ENCODE measurements around the gene TENM4. TPM values are rescaled to one million over a fixed set of nuclear protein-coding genes. Genes with fewer than 3 reads are reported as not detected.

TENM4 gene
- total and polyA plus RNA-seq, 4 donors = 0.02 to 0.33 (median 0.14) TPM

DNA sequence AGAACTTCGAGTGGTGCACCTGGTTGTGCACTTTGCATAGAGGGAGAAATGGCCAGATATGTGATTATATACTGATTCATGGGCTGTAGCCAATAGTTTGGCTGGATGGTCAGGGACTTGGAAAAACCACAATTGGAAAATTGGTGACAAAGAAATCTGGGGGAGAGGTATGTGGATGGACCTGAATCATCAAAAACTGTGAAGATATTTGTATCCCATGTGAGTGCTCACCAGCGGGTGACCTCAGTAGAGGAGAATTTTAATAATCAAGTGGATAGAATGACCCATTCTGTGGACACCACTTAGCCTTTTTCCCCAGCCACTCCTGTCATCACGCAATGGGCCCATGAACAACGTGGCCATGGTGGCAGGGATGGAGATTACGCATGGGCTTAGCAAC, 818.2 kb downstream of the TENM4 start:
- Histone ChIP-seq H3K4me1 (ENCODE audit: control insufficient read depth in 4 of 4, insufficient read depth in 4 of 4, low read length in 3 of 4) (no peaks in the 10 kb centered on the region), H3K4me3 (ENCODE audit: low read depth in 1 of 3, low read length in 3 of 3) (no peak overlapping the region), H3K27me3 (ENCODE audit: control insufficient read depth in 4 of 4, insufficient read depth in 4 of 4, low read length in 3 of 4) (no peaks in the 10 kb centered on the region), H3K9ac (ENCODE audit: low read depth in 1 of 2, low read length in 2 of 2) (no peak overlapping the region), H3K27ac (ENCODE audit: low read depth in 1 of 2, low read length in 2 of 2) (no peak overlapping the region), H3K9me3 (ENCODE audit: control insufficient read depth in 4 of 4, low read length in 3 of 4) (peaks cover 0 to 6% (median 4%) of the 10 kb centered on the region in 4 donors), H3K36me3 (ENCODE audit: control insufficient read depth in 4 of 4, insufficient read depth in 3 of 4, low read depth in 1 of 4, low read length in 3 of 4) (no peaks in the 10 kb centered on the region)
- TF ChIP-seq SP1 (IDR thresholded peaks at IDR 0.05) (no peak), NR2F2 (IDR thresholded peaks at IDR 0.05) (no peak), JUND (IDR thresholded peaks at IDR 0.05) (no peak), TAF1 (conservative IDR thresholded peaks at IDR 0.05) (no peak)
- TF ChIP-seq, protein P1, sequence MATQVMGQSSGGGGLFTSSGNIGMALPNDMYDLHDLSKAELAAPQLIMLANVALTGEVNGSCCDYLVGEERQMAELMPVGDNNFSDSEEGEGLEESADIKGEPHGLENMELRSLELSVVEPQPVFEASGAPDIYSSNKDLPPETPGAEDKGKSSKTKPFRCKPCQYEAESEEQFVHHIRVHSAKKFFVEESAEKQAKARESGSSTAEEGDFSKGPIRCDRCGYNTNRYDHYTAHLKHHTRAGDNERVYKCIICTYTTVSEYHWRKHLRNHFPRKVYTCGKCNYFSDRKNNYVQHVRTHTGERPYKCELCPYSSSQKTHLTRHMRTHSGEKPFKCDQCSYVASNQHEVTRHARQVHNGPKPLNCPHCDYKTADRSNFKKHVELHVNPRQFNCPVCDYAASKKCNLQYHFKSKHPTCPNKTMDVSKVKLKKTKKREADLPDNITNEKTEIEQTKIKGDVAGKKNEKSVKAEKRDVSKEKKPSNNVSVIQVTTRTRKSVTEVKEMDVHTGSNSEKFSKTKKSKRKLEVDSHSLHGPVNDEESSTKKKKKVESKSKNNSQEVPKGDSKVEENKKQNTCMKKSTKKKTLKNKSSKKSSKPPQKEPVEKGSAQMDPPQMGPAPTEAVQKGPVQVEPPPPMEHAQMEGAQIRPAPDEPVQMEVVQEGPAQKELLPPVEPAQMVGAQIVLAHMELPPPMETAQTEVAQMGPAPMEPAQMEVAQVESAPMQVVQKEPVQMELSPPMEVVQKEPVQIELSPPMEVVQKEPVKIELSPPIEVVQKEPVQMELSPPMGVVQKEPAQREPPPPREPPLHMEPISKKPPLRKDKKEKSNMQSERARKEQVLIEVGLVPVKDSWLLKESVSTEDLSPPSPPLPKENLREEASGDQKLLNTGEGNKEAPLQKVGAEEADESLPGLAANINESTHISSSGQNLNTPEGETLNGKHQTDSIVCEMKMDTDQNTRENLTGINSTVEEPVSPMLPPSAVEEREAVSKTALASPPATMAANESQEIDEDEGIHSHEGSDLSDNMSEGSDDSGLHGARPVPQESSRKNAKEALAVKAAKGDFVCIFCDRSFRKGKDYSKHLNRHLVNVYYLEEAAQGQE (IDR thresholded peaks at IDR 0.05) = no peak
- no peak for DNase-seq (ENCODE audit: low spot score)
- WGBS = 80% methylated on average over 5 of the region's 5 CpGs

DNA sequence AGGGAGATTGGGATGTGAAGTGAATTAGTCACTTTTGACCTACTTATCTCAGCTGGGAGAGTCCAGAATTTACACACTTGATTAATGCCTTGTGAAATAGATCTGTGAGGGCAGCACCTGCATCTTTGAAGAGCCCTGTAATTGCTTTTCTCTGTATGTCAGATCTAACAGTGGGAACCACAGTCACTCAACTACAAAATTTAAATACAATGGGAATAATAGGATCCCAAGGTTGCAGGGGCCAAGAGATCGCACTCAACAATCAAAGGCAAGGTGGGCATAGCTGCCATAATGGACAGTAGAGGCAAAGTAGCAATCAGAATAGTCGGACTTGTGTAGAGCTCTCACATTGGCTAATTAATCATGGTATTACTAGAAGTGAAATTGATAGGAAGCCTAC, 820.7 kb downstream of the TENM4 start:
- H3K27me3 ChIP-seq (ENCODE audit: control insufficient read depth in 4 of 4, insufficient read depth in 4 of 4, low read length in 3 of 4) = no peaks in the 10 kb centered on the region
- H3K36me3 ChIP-seq (ENCODE audit: control insufficient read depth in 4 of 4, insufficient read depth in 3 of 4, low read depth in 1 of 4, low read length in 3 of 4) = no peaks in the 10 kb centered on the region
- no peak overlapping the region for H3K27ac ChIP-seq (ENCODE audit: low read depth in 1 of 2, low read length in 2 of 2)
- H3K4me3 ChIP-seq (ENCODE audit: low read depth in 1 of 3, low read length in 3 of 3) = no peak overlapping the region
- peaks cover 0 to 6% (median 4%) of the 10 kb centered on the region in 4 donors for H3K9me3 ChIP-seq (ENCODE audit: control insufficient read depth in 4 of 4, low read length in 3 of 4)
- TF ChIP-seq HNF4A (conservative IDR thresholded peaks at IDR 0.05) (no peak), FOXA2 (IDR thresholded peaks at IDR 0.05) (no peak), FOXA1 (IDR thresholded peaks at IDR 0.05) (no peak), TAF1 (conservative IDR thresholded peaks at IDR 0.05) (no peak), GABPA (IDR thresholded peaks at IDR 0.05 in 1 of 2, conservative IDR thresholded peaks at IDR 0.05 in 1 of 2) (no peak), HNF4G (IDR thresholded peaks at IDR 0.05) (no peak), YY1 (IDR thresholded peaks at IDR 0.05) (no peak), JUND (IDR thresholded peaks at IDR 0.05) (no peak), RXRA (IDR thresholded peaks at IDR 0.05) (no peak), RAD21 (IDR thresholded peaks at IDR 0.05) (no peak), SP1 (IDR thresholded peaks at IDR 0.05) (no peak), NR2F2 (IDR thresholded peaks at IDR 0.05) (no peak), EGR1 (IDR thresholded peaks at IDR 0.05; ENCODE audit: low read depth in 2 of 2) (no peak)
- TF ChIP-seq, protein P1 (IDR thresholded peaks at IDR 0.05) = no peak
- TF ChIP-seq, protein P2, sequence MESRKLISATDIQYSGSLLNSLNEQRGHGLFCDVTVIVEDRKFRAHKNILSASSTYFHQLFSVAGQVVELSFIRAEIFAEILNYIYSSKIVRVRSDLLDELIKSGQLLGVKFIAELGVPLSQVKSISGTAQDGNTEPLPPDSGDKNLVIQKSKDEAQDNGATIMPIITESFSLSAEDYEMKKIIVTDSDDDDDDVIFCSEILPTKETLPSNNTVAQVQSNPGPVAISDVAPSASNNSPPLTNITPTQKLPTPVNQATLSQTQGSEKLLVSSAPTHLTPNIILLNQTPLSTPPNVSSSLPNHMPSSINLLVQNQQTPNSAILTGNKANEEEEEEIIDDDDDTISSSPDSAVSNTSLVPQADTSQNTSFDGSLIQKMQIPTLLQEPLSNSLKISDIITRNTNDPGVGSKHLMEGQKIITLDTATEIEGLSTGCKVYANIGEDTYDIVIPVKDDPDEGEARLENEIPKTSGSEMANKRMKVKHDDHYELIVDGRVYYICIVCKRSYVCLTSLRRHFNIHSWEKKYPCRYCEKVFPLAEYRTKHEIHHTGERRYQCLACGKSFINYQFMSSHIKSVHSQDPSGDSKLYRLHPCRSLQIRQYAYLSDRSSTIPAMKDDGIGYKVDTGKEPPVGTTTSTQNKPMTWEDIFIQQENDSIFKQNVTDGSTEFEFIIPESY (IDR thresholded peaks at IDR 0.05) = no peak
- TF ChIP-seq, protein P3, sequence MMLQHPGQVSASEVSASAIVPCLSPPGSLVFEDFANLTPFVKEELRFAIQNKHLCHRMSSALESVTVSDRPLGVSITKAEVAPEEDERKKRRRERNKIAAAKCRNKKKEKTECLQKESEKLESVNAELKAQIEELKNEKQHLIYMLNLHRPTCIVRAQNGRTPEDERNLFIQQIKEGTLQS (IDR thresholded peaks at IDR 0.05) = no peak
- TF ChIP-seq, protein P4, sequence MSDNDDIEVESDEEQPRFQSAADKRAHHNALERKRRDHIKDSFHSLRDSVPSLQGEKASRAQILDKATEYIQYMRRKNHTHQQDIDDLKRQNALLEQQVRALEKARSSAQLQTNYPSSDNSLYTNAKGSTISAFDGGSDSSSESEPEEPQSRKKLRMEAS (IDR thresholded peaks at IDR 0.05) = no peak
- TF ChIP-seq, protein P5, sequence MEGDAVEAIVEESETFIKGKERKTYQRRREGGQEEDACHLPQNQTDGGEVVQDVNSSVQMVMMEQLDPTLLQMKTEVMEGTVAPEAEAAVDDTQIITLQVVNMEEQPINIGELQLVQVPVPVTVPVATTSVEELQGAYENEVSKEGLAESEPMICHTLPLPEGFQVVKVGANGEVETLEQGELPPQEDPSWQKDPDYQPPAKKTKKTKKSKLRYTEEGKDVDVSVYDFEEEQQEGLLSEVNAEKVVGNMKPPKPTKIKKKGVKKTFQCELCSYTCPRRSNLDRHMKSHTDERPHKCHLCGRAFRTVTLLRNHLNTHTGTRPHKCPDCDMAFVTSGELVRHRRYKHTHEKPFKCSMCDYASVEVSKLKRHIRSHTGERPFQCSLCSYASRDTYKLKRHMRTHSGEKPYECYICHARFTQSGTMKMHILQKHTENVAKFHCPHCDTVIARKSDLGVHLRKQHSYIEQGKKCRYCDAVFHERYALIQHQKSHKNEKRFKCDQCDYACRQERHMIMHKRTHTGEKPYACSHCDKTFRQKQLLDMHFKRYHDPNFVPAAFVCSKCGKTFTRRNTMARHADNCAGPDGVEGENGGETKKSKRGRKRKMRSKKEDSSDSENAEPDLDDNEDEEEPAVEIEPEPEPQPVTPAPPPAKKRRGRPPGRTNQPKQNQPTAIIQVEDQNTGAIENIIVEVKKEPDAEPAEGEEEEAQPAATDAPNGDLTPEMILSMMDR (IDR thresholded peaks at IDR 0.05; ENCODE audit: low read depth, low read length, missing input control) = no peak
- DNase-seq (ENCODE audit: low spot score) = no peak
- H3K4me1 ChIP-seq (ENCODE audit: control insufficient read depth in 4 of 4, insufficient read depth in 4 of 4, low read length in 3 of 4) = no peaks in the 10 kb centered on the region
- WGBS = 84% methylated on average over 2 of the region's 2 CpGs
- H3K9ac ChIP-seq (ENCODE audit: low read depth in 1 of 2, low read length in 2 of 2) = no peak overlapping the region
